Activated effector memory CD4-positive, alpha-beta T cell treated with Interleukin-2 at 50 U/mL for 16 hours (primary cell): ENCODE data around the gene TIAM1.

ENCODE experiments used
- DNase-seq: peaks from one replicate; pipeline ENCODE4 v3.0.0-alpha.2; 2020

The TIAM1 gene, protein sequence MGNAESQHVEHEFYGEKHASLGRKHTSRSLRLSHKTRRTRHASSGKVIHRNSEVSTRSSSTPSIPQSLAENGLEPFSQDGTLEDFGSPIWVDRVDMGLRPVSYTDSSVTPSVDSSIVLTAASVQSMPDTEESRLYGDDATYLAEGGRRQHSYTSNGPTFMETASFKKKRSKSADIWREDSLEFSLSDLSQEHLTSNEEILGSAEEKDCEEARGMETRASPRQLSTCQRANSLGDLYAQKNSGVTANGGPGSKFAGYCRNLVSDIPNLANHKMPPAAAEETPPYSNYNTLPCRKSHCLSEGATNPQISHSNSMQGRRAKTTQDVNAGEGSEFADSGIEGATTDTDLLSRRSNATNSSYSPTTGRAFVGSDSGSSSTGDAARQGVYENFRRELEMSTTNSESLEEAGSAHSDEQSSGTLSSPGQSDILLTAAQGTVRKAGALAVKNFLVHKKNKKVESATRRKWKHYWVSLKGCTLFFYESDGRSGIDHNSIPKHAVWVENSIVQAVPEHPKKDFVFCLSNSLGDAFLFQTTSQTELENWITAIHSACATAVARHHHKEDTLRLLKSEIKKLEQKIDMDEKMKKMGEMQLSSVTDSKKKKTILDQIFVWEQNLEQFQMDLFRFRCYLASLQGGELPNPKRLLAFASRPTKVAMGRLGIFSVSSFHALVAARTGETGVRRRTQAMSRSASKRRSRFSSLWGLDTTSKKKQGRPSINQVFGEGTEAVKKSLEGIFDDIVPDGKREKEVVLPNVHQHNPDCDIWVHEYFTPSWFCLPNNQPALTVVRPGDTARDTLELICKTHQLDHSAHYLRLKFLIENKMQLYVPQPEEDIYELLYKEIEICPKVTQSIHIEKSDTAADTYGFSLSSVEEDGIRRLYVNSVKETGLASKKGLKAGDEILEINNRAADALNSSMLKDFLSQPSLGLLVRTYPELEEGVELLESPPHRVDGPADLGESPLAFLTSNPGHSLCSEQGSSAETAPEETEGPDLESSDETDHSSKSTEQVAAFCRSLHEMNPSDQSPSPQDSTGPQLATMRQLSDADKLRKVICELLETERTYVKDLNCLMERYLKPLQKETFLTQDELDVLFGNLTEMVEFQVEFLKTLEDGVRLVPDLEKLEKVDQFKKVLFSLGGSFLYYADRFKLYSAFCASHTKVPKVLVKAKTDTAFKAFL (N-terminal part only)

DNA sequence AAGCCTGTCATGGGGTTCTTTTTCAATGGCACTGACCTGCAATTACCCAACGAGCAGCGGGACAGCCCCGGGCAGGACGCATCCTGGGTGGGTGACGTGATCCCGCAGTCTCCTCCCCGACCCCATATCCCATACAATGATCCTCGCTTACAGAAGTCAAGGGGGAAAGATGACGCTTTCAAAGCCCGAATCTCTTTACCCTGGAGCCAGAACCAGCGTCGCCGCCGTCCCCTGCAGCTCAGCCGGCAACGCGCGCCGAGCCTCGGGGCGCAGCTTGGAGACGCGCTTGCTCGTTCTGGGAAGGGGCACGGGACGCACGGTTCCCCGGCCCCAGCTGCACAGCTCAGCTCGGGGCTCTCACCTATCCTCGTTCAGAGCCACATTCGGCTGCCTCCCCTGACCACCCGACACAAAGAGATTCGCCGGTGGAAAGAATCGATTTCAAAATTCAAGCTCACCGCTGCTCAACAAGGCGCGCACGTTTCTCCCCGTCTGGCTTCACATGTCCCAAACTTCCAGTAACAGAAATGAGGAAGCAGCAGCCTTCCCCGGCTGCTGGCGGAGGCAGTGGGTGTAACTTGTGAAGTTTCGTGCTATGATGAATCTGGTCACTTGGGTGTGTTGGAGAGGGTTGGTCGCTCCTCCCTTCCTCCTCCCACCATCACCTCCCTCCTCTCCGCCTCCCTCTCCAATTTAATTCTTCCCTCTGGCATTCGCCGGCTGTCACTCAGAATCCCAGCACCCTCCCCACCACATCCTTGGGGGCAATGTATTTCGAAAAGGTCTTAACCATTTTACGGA is at the start of gene TIAM1:
TSS of gene TIAM1 (minus strand) at position 582 of the 801 bp plus-strand sequence. CDS start 77,289 bp downstream, outside the sequence.
- no peak for DNase-seq

DNA sequence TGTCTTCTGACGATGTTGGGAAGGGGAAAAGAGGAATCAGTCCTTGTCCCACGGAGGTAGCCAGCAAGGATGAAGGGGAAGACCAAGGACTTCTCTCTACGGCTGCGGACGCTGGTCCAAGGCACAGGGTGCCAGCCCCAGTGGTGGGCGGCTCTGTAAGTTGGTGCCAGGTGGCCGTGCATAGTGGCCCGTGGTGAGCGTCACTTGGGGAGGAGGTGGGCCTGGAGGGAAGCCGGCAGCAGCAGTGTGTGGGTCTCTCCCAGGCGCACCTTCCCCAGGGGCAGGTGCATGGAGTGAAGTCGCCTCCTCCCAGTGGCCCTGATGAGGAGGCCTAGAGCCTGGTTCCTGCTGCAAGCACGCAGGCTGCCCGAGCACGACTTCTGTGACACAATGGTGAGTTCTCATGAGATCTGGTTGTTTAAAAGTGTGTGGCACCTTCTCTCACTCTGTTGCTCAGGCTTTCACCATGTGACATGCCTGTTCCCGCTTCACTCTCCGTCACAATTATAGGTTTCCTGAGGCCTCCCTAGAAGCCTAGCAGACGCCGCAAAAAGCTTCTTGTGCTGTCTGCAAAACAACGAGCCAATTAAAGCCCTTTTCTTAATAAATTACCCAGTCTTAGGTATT is 43.6 kb upstream of the TIAM1 start:
- no peak for DNase-seq

DNA sequence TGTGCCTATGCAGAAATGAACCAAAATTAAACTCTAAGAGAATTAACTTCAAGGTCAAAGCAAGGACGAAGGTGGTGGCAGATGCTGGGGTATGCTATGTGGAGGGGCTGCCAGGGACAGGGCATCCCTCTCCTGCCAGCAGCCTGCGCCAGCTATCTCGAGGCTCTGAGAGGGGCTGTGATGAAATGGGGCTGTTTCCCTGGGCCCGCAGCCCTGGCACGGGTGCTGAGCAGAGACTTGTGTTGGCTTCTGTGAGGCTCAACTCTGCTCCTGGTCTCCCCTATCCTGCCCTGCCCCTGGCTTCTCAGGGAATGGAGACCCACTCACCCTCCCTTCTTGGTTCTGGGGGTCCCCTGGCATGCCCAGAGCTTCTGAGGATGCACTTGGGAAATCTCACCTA is 41.9 kb upstream of the TIAM1 start:
- DNase-seq = no peak

DNA sequence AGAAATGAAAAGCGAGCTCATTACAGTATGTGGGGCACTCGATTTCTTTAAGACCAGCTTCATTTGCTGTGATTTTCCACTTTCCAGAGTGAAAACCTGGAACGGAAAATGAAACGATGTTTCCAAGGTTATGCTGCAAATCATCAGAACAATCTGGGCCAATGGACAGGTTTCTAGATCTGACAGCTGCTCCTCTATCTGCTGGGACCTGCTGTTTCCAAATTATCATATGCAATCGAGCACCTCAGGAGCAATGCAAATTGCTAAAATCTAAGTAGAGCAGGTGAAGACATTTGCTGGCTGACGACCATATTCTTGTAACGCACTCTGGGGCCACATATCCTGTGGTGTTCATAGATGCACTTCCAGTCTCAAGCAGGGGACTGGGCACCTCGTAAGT is 39.7 kb upstream of the TIAM1 start:
- DNase-seq = no peak

DNA sequence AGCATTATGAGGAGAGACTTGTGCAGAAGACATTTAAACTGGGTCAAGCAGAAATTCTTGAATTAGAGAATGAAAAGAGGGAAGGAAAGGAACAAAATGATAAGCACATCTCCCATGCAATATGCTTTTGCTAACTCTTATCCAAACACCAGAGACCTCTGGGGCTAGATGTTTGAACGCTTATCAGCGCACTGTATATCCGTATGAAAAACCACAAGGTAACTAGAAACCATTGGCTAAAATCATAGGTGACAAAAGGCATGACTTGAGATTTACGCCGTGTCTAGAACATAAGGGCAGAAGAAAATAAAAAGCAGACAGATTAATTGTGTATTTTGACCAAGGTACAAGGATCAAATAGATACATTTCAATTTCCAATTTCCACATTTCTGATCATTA is 38.0 kb upstream of the TIAM1 start:
- no peak for DNase-seq

DNA sequence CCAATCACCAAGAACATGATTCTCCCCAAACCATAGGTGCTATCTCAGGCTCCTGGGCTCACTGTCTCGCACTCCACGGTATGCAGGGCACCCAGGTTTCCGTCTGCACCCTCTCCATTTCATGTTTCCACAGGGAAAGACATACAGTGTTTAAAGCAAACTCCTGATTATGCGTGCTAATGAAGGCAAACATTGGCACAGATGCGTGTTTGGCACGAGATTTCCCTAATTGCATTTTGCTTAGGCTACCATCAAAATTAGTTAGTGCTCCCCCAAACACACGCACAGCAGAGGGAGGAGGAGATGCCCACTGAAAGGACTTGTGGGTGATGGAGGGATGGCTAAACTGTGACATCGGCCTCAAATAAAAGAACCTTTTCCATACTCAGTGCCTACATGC is 32.2 kb upstream of the TIAM1 start:
- DNase-seq = no peak

DNA sequence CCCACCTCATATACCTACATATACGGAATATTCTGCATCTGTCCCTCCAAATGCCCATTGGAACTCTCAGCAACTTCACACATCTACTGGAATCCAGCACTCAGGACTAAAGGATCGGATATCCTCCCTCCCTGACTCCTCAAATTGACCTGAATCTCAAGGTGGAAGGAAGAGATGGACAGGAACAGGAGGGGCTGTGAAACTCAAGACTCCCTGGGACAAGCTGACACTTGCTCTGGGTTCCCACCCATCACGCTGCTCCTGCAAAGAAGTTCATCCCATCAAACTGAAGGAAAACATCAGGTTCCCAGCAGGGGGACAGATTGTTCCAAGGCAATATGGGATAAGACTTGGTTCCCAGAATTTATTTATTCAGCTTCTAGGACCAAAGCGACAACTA is 30.3 kb upstream of the TIAM1 start:
- no peak for DNase-seq

DNA sequence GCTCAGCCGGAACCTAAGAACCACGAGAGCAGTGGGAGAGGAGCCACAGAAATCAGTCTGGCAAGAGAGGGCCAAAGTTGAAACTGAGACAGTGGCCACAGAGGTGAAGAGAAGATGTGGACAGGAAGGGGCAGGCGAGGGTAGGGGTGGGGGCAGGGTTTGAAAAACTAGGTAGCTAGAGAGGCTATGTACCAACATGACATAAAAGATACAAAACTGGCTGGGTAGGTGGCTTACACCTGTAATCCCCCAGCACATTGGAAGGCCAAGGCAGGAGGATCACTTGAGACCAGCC is 28.4 kb upstream of the TIAM1 start:
- no peak for DNase-seq

DNA sequence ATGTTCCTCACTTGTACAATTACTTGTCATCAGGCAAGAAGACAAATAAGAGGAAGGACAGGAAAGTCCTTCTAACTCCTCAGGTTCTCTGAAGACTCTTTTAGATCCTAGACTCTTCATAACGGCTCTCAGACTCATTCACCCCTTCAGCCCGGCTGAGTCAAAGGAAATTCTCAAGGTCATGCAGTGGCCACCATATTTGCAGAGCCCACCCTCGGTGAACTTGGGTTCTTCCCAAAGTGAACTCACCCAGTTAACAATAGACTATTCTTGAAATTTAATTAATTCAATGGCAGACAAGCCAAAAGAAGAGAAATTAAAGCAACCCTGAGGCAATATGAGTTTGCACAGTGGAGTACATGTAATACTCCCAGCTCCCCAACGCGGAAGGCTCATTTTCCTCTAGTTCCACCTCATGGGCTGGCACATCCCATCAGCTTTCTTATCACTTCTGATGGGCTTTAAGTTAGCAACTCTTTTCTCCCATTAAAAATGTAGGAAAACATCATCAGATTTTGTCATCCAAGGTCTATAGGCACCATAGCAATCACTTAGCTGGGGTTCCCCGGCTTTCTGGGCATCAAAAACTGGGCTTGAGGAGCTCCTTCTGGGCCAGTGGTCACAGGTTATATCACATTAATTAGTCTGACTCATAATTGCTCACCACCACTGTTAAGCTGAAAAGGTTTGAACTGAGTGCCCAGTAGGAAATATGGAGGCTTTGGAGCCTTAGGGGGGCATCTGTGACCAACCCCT is 27.8 kb upstream of the TIAM1 start:
- DNase-seq = no peak

DNA sequence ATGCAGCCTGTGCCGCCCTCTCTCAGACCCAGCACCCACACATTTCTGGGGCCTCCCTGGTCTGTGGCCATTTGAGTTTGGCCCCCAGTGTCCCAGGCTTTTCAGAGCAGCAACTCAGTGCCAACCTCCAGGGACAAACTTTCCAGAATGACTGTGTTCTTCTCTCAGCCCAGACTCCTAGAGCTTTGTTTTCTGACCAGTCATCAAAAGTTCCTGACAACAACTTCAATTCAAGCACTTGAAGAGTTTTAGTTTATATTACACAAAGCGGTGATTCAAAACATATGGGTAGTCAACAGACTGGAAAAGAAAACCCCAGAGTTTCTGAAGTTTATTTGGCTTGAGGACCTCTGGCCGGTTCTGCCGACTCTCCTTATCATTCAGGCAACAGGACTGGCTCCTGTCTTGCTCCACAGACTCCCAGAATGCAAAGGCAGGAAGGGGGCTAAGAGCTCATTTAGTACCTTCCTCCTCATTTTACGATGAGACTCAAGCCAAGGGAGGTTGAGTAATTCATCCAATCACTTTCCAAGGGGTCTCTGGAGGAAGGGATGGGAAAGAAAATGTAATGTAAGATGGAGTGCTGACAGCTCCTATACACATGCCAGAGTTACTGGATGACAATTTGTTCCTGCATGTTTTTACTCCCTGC is 27.0 kb upstream of the TIAM1 start:
- DNase-seq = no peak

DNA sequence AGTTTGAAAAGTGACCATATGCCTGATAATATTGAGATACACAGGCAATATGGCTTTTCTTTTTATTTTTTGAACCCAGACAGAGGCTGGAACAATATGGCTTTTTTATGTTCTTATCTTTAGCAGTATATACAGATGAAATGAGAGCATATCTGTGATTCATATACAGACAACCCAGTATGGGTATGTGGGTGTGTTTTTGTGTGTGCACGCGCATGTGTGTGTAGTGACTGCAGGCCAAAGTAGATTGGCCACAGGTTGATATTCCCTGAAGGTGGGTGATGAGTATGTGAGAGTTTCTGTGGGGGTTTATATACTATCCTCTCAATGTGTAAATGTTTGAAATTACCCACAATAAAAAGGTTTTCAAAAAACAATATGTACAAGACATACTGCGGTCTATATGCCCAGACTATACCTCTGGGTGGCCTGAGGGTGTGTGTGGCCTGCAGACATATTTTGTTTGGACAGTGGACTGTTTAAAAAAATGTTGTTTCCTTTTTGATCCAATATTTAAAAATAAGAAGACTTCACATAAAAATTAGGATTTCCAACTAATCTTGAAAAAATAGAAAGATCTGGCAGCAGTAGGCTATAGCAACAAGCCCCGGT is 26.3 kb upstream of the TIAM1 start:
- no peak for DNase-seq

DNA sequence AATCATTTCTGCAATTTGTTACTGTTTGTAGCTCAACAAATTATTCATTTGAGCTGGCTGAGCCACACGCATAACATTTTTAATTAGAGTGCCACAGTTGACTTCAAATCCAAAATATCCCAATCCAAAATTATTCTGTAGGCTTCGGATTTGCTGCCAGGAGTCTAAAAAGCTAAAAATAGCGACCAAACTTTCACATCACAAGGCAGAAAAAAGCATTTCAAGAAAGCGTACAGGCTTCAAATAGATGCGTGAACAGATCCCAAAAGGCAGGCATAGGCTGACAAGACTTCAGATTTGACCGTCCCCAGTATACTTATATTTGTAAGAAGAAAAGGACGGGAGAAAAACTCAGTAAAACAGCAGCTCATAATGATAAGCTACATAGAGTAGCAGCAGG is 24.3 kb upstream of the TIAM1 start:
- no peak for DNase-seq

DNA sequence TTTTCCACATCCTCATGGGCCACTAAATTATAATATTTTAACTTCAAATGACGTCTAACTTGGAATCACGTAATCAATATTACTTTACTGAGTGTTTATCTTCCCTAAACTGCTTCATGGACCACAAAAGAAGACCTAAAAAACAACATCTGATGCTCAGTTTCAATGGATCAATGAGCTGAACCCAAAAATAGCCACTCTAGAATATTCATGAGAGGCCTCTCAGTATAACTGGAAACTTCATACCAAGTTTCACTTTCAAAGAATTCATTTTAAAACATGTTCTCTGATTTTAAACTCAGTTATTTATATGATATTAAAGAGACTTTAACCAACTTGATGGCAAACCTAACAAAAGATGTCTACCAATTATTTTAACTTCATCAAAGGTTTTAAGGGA is 23.7 kb upstream of the TIAM1 start:
- DNase-seq = no peak

DNA sequence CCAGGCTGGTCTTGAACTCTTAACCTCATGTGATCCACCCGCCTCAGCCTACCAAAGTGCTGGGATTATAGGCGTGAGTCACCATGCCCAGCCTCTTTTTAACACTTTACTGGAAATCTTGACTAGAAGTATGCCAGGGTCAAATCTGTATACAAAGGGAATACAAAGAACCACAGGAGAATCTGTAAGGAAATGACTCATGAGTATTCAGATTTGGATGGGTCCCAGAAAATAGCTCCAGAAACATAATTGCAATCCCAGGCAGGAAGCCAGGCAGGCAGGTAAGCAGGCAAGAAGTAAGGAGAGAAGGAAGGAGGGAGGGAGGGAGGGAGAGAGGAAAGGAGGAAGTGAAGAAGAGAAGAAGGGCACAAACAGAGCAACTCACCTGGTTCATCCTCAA is 22.8 kb upstream of the TIAM1 start:
- DNase-seq = no peak

DNA sequence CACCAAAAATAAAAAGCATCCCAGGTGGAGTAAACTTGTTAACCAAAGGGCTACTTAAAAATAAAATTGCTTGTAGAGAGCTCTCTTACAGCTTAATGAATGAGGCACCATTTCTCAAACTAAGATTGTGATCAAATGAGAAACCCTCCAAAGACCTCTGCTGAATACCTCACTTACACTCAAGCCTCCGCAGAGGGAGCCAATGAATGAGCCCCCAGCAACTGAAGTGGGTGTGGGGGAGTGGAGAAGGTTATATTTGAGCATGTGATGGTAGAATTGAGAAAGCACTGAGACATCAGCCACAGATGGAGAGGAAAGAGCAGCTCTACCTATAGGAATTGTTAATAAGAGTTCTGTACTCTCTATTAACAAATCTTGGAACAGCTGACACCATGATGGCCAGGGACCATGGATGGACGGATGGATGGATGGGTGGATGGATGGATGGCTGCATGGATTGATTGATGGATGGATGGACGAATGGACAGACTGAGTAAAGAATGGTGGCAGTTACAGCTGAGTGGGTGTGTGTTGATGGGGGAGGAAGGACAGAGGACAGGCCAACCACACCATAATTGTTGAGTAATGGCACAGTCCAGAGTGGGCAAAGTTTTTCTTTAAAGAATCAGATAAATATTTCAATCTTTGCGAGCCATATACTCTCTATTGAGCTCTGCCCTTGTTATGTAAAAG is 20.3 kb upstream of the TIAM1 start:
- no peak for DNase-seq

DNA sequence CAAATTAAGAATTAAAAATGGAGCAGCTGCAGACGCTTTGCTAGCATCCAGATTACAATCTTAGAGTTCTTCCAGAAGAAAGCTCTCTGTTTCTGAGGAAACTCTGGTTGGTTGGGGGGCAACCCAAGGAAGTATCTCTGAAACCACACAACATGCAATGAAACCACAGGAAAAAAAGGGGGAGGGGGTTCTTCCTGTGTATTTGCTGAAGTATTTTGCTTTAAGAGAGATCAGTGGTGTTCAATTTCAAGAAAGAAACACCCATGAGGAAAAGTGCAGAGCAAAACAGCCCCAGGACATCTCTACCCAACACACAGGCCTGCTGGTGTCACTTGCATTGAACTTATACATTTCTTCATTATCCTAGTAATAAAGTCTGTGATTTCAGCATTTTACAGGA is 19.7 kb upstream of the TIAM1 start:
- DNase-seq = no peak

DNA sequence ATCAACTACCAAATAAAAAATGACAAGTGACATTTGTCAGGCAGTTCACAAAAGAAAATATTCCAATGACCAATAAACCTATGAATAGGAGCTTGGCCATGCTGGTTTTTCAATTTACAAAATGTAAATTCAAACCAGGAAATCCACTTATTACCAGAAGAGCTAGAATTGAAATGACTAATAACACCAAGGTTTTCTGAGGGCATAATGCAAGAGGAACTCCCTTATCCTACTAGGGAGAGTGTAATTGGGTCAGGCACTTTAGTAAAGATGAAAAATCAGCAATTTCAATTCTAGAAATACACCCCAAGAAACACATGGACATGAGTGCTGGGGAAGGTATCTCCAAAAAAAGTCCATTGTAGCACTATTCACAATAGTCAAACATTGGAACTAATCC is 16.7 kb upstream of the TIAM1 start:
- DNase-seq = no peak

DNA sequence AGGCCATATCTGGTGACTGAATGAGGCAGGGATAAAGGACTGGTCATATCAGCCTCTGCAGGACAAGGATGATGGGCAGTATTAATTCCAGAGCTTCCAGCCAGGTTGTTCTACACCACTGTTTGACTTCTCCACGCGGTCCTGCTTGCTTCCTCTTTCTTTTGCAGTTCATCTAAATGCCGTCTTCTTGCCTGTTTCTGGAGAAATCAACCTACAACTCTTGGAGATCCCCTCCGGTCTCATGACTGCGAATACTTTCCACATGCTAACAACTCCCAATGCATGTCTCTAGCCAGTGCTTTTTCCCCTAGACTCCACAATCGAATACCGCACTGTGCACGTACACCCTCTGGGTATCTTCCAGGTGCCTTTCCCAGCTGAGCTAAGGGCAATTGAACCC is 14.1 kb upstream of the TIAM1 start:
- no peak for DNase-seq

DNA sequence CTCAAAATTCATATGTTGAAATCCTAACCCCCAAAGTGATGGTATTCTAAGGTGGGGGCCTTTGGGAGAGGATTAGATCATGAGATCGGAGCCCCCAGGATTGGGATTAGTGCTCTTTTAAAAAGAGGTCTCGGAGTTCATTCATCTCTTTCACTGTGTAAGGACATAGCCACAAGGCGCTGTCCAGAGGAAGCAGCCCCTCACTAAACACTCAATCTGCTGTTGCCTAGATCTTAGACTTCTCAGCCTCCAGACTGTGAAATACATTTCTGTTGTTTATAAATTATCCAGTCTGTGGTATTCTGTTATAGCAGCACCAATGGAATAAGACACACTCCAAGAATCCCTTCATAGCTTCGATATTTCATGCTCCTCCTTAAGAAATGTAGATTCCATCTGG is 12.4 kb upstream of the TIAM1 start:
- DNase-seq = no peak
